NCI-H146 treated with DMSO at 0.1 percent for 48 hours (cell line): ENCODE data around the gene ASXL2.
"Not testable (repeated sequence)": the region's sequence is repeated elsewhere in the genome, so short reads cannot be mapped to it uniquely, and the experiment has no call there.

Experiments used
- DNase-seq: peaks from one replicate; lab custom pipeline; 2025; ENCODE audit not compliant: unreplicated experiment; lab: John Stamatoyannopoulos, UW

The ASXL2 gene

DNA sequence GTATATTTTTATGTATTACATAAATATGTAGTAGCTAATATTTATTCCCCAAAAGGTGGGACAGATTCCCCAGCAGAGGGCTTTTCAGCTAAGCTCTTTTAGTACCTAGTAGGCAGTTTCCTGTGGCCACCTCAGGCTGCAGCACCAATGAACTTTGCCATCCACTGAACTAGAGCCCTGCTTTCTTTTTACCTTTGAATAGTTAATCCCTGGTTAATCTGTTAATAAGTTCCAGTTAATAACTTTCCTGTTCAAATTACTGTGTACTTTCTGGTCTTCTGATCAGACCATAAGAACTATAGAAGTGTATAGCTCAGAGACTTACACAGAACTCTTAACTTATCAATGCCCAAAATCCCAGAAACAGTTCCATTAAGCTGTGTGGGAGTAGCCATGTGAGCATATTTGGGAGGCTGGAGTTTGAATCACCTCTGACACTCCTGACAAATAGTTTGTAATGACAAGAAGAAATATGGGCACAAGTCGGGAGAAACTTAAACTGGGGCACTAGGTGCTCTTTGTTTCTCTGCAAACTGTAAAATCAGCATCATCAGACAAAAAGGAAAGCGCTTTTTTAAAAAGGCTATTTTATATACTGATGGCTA lies 40.0 kb downstream of the ASXL2 start:
- no peak for DNase-seq

DNA sequence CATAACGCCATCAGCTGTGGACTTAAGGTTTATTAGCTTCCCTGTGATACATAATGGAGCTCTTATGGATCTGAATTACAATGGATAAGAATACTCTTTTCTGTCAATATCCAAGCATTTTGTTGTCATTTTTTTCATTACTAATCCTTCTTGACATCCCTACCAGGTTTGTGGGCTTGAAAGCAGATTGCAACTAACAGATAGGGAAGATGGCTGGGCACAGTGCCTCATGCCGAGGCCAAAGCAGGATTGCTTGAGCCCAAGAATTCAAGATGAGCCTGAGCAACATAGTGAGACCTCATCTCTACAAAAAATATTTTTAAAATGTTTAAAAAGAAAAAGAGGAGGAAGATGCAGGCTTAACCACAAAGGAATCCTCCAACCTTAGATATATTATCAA lies 42.4 kb downstream of the ASXL2 start:
- DNase-seq: no peak

DNA sequence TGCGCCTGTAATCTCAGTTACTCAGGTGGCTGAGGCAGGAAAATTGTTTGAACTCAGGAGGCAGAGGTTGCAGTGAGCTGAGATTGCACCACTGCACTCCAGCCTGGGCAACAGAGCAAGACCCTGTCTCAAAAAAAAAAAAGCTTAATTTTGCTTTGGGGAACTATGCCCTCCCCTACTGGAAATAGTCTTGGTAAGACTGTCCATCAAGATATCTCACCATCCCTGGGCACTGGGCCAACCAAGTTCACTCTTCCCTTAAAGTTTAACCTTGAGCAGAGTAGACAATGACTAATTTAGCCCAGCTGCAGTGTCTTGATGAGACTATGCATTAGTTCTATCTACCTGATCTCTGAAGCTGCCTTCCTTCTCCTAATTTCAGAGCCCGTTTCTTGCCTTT lies 44.7 kb downstream of the ASXL2 start:
- no peak for DNase-seq

DNA sequence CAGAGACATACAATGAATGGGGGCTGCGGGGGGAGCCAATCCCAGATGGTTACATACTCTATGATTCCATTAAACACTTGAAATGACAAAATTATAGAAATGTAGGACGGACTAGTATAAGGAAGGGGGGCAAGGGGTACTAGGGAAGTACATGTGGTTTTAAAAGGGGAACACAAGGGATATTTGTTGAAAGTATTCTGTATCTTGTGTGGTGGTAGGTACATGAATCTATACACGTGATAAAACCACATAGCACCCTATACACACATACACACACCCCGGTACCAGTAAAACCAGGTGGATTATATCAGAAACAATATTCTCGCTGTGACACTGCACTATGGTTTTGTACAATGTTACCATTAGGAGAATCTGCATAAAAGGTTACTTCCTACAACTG lies 45.4 kb downstream of the ASXL2 start:
- DNase-seq: no peak

DNA sequence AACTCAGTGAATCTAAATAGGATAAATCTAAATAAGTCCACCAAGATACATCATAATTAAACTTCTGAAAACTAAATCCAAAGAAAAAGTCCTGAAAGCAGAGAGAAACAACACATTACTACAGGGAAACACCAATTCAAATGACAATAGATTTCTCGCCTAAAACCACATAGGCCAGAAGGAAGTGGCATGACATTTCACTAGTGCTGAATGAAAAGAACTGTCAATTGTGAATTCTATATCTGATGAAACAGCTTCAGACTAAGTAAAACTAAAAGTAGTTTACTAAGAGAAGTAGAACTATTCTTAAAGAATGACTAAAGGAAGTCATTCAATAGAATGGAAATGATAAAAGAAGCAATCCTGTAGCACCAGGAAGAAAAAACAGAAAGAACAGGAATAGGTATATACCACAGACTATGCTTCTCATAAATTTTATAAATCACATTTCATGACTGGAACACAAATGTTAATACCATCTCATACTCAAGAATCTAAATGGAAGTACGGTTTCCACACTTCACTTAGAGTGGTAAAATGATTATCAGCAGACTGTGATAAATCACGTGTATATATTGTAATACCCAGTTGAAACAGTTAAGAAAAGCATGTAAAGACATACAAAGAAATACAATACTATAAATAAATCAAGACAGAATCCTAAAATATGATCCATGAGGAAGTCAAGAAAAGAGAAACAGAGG lies 46.4 kb downstream of the ASXL2 start:
- no peak for DNase-seq

DNA sequence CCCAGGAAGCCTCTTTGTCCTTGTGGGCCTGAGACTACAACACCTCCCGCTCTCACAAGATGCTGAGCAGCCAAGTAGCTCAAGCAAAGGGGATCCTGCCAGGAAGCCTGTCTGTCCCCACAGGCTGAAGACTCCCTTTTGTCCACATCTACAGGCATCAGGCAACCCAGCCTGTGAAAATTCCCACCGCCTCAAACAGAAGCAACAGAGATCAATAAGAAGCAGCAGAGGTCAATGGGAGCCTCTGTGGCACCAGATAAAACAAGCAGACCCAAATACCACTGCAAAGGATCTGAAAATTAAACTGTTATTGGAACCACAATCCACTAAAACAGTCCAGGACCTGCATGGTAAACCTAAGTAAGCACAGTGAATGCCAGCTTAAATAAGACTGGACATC lies 48.5 kb downstream of the ASXL2 start:
- no peak for DNase-seq

DNA sequence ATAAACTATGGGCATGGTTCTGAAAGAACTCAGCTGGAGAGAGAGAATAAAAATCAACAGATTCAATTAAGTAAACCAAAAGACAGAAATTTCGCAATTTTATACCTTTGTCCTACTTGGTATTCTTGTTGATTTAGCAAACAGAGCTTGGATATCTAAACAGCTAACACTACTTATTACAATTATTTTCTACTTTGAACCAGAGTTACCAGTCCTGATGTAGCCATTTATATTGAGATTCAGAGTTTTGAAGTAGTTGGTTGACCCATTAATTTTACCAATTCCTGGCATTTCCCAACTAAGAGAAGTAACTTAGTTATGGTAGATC lies 48.9 kb downstream of the ASXL2 start:
- no peak for DNase-seq

DNA sequence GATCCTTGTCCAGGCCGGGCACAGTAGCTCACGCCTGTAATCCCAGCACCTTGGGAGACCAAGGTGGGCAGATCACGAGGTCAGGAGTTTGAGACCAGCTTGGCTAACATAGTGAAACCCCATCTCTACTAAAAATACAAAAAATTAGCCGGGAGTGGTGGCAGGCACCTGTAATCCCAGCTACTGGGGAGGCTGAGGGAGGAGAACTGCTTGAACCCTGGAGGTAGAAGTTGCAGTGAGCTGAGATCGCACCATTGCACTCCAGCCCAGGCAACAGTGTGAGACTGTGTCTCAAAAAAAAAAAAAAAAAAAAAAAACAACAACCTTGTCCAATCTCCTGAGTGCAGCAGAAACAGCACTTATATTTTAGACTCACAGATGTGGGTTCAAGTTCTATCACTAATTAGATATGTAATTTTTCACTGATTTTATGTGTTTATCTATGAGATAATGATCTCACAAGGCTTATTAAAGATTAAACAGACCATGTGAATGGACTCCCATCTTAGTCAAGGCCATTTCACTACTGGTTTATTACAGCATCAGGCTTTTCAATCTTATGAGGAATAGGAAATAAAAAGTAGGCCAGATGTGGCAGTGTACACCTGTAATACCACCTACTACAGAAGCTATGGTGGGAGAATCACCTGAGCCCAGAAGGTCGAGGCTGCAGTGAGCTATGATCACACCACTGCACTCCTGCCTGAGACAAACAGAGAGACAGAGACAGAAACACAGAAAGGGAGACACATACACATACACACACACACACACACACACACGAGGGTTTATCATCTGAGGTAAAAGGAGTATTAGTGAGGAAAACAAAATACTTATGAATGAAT lies 49.5 kb downstream of the ASXL2 start:
- DNase-seq: not testable (repeated sequence)

DNA sequence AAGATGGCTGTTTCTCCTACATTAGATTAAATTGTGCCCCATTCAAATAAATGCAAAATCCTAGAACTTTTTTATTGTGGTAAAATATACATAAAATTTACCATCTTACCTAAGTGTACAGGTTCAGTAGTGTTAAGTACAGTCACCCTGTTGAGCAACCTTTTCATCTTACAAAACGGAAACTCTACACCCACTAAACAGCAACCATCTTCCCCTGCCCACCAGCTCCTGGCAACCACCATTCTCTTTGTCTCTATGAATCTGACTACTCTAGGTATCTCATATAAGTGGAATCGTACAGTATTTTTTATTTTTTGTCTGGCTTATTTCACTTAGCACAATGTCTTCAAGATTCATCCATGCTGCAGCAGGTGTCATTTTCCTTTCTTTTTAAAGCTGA lies 53.0 kb downstream of the ASXL2 start:
- no peak for DNase-seq

DNA sequence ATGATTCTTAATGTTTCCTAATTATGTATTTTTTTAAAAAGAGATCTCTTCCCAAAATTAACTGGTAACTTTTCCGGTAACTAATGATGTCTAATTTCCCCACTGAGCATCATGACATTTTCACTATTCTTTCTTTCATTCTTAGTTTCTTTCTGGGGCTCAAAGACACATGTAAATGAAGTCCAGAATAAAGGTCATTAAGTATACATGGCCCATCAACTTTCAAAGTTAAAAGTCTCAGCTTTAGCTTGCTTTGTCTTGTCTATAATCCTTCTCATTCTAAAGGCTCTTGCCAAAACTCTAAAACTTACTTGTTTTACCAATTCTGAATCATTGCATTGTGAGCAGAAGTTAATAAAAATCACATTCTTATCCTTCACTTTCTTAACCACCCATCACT lies 53.6 kb downstream of the ASXL2 start:
- no peak for DNase-seq

DNA sequence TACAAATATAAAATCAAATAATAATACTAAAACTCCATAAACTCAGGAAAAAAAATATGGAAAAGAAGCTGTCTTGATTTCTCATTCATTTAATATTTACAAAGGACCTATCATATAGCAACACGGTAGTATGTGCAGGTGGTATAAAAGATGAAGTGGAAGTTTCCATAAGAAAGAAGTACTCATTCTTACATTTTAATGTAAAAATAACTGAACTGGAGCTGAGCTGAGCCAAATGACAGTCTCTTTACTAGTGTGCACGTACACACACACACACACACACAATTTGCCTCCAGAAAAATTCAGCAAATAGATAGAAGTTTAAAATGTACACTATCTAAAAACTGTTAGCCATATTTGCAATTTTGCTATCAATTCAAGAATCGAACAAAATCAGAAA lies 54.1 kb downstream of the ASXL2 start:
- DNase-seq: no peak

DNA sequence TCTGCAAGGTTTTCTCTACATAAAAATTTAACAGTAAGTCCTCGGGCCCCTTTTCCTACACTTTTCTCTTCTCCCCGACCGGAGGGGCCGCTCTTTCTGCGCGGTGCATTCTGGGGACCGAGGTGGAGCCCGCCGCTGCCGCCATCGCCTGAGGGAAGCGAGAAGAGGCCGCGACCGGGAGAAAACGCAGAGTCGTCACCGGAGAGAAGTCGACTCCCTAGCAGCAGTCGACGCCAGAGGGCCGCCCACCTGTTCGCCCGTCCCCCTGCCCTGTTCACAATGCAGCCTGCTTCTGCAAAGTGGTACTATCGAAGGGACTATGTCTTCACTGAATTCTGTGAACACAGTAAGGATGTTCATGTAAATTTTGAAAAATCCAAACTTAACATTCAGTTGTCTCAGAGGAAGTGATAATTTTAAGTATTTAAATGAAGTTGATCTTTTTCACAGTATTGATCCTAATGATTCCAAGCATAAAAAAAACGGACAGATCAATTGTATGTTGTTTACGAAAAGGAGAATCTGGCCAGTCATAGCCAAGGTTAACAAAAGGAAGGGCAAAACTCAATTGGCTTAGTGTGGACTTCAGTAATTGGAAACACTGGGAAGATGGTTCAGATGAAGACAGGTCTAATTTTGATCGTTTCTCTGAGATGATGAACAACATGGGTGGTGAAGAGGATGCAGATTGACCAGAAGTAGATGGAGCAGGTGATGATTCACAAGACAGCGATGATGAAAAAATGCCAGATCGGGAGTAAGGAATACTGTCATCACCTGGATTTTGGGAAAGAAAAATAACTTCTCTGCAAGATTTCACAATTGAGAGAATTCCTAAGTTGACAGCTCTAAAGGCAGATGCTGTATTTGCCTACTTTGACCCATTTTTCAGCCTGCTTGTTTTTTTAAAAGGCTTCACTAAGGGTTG lies 55.8 kb downstream of the ASXL2 start:
- no peak for DNase-seq

DNA sequence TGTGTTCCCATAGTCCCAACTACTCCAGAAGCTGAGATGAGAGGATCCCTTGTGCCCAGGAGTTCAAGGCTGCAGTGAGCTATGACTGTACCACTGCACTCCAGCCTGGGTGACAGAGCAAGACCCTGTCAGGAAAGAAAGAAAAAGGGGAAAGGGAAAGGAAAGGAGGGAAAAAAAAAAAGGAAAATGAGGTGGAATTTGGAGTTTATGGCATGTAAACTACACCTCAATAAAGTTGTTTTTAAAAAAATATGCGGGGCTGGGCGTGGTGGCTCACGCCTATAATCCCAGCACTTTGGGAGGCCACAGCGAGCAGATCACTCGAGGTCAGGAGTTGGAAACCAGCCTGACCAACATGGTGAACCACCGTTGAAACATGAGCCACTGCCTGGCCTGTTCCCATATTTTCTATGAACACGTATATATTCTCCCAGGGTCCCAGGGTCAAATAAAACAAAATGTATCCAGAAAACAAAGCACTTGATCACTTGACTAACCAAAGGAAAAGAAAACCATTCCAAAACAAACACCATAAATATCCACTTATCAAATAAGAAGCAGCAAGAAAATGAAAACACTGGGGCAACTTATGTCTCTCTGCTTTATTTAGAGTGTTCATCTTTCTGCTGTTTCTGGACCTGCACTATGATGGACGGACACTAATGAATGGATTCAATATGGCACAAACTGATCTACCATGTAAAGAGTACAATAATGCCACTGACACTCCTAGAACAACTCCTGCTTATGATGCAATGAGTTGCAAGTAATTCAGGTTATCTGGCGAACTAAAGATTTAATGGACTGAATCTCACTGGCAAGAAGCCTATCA lies 56.8 kb downstream of the ASXL2 start:
- no peak for DNase-seq

DNA sequence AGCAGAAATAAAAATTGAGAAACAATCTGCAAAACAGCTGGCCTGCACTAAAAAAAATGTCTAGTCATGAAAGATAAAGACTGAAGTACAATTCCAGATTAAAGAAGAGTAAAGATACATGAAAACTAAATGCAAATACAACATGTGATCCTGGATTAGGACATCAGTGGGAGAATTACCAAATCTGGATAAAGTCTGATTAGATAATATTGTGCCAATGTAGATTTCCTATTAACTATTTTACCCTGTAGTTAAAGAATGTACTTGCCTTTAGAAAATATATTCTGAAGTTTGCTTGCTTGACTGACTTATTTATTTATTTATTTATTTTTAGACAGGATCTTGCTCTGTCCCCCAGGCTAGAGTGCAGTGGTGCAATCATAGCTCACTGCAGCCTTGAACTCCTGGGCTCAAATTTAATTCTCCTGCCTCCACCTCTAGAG lies 58.7 kb downstream of the ASXL2 start:
- DNase-seq: no peak

DNA sequence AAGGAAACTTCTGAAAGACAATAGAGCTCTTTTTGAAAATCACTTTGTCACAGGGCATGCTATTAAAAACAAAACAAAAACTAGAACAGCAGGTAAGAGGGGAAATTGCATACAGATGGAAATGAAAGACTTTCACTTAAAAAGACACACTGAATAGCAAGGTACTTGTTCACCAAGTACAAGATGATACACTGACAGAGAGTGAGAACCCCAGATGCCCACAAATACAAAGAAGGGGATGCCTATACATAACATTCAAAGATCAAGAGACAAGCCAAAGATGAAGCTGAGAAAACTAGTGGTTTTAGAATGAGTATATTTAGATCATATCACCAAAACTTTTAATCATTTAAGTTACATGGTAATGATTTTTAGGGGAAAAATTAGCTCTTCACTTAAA lies 60.7 kb downstream of the ASXL2 start:
- no peak for DNase-seq

DNA sequence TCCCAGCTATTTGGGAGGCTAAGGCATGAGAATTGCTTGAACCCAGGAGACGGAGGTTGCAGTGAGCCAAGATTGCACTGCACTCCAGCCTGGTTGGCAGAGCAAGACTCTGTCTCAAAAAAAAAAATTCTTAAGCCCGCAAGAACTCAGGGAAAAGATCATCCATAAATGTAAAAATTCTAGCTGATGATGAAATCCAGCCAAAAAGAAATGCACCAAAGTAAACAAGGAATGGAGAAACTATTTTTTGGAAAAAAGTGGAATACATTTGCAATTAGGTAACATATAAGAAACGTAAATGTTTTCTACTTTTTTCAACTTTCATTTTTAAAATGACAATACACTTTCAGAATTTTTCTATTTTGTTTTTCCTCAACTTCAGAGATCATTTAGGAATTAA lies 61.3 kb downstream of the ASXL2 start:
- DNase-seq: no peak

DNA sequence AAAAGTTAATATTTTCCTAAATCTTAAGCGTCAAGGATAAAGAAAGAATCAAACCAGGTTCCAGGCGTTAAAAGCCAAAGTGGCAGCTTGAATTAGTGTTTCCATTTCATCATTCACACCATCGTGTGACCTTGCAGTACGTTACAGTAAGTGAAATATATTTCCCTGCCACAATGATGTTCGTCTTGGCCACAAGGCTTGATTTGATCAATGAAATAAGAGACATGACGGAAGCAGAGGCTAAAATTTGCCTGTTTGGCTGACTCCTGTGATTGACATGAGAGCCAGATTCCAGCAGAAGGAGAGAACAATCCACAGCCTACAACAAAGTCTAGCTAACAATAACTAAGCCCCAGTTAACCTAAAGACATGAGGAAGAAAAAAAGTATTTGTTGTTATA lies 62.0 kb downstream of the ASXL2 start:
- DNase-seq: no peak

DNA sequence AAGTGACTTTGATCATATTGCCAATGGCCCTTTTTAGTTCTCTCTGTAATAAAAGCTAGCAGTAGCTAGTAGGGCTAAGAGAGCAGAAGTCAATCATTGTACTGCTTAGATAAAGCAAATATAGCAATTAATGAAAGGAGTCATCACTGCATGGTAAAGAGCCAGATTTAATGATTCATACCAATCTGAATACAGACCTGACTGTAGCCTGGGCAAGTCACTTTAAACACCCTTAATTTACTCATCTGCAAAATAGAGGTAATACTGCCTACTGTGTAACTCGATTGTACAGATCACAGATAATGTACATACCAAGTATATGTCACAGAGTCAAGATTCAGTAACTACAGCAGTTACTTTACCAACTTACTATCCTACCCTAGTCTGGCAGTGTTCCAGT lies 63.6 kb downstream of the ASXL2 start:
- no peak for DNase-seq

DNA sequence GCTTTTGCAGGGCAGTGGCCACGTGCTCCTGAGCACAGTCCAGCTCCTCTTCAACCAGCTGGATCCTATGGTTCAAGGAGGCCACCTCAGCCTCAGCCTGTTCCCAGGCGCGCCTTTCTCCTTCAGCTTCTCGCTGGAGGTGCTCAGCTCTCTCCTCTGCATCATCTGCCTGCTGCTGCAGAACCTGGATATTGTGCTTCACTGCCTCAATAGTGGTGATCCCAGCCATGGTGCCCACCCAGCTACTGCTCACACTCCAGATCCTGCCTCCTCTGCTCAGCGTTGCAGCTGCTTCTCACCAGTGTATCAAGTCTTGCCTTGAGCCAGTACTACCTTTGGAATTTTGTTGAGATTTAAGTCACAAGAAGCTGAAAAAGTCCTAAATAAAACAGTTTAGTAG lies 67.9 kb downstream of the ASXL2 start:
- DNase-seq: no peak

DNA sequence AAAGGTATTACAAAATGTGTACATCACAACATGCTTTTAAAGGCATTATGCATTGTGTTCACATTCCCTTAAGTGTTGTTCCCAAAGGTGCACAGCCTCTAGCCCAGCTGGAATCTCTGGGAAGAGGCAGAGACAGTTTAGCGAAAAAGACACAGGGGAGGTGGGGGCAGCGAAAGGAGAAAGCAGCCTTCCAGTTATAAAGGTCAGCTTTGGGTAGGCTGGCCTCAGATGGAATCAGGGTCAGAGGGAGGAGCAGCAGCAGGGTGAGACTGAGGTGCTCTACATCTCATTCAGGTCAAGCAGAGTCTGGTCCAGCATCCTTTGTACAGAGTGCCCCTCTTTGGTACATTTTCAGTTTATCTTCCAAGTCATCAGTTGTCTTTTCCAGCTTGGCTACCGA lies 68.6 kb downstream of the ASXL2 start:
- DNase-seq: no peak
